GM12878 (cell line): ENCODE data around the gene KLHL15.

Experiments used
- EZH2 ChIP-seq: IDR thresholded peaks from 2 replicates; pipeline ENCODE4 v1.6.1; 2012; ENCODE audit warnings: low read depth, mild to moderate bottlenecking, control low read depth, inconsistent platforms, low read length, borderline replicate concordance; ENCODE audit not compliant: control insufficient read depth
- HDAC2 ChIP-seq: fragments of 200-600 bp; sonication (generic); IDR thresholded peaks from 2 replicates; pipeline ENCODE4 v1.6.1; 2017
- YY1 ChIP-seq: IDR thresholded peaks from 2 replicates; pipeline ENCODE4 v1.6.1; 2011; ENCODE audit warnings: low read depth, mild to moderate bottlenecking, low read length
- TF ChIP-seq, protein P1 (sequence below), 3 experiments: IDR thresholded peaks in 2 of 3; conservative IDR thresholded peaks in 1 of 3; 2 replicates each; pipeline ENCODE4 v1.5.1; 2011; ENCODE audit warnings: low read depth in 3 of 3, low read length in 3 of 3, mild to moderate bottlenecking in 3 of 3, control low read depth in 2 of 3, moderate library complexity in 2 of 3, inconsistent platforms in 1 of 3, mixed read lengths in 1 of 3; ENCODE audit not compliant: control insufficient read depth in 2 of 3, insufficient read depth in 1 of 3; ENCODE audit errors: extremely low read depth in 1 of 3
- TF ChIP-seq, protein P2 (sequence below): IDR thresholded peaks from 2 replicates; pipeline ENCODE4 v1.6.1; 2012; ENCODE audit warnings: mild to moderate bottlenecking, low read depth, low read length

DNA sequence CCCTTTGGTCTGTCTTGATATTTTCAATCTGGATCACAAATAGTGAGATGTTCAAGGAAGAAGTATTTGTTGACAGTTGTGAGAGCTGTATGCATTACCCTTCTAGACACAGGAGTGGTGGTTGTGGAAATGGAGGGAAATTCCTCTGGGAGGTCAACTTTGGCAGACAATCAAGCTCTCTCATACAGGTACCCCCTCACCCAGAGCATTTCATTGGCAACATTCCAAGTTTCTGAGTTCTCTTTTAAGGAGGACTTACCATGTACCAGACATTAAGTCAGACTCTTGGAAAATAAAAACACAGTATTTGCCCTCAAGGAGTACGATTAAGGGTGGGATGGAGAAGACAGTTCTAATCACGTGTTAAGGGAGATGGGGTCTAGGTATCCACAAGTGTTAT is 45.3 kb downstream of the KLHL15 start:
- TF ChIP-seq, protein P1, sequence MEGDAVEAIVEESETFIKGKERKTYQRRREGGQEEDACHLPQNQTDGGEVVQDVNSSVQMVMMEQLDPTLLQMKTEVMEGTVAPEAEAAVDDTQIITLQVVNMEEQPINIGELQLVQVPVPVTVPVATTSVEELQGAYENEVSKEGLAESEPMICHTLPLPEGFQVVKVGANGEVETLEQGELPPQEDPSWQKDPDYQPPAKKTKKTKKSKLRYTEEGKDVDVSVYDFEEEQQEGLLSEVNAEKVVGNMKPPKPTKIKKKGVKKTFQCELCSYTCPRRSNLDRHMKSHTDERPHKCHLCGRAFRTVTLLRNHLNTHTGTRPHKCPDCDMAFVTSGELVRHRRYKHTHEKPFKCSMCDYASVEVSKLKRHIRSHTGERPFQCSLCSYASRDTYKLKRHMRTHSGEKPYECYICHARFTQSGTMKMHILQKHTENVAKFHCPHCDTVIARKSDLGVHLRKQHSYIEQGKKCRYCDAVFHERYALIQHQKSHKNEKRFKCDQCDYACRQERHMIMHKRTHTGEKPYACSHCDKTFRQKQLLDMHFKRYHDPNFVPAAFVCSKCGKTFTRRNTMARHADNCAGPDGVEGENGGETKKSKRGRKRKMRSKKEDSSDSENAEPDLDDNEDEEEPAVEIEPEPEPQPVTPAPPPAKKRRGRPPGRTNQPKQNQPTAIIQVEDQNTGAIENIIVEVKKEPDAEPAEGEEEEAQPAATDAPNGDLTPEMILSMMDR (IDR thresholded peaks at IDR 0.05 in 2 of 3, conservative IDR thresholded peaks at IDR 0.05 in 1 of 3; ENCODE audit: control insufficient read depth in 2 of 3, extremely low read depth in 1 of 3, insufficient read depth in 1 of 3, low read depth in 3 of 3, low read length in 3 of 3) = no peak
- TF ChIP-seq, protein P2, sequence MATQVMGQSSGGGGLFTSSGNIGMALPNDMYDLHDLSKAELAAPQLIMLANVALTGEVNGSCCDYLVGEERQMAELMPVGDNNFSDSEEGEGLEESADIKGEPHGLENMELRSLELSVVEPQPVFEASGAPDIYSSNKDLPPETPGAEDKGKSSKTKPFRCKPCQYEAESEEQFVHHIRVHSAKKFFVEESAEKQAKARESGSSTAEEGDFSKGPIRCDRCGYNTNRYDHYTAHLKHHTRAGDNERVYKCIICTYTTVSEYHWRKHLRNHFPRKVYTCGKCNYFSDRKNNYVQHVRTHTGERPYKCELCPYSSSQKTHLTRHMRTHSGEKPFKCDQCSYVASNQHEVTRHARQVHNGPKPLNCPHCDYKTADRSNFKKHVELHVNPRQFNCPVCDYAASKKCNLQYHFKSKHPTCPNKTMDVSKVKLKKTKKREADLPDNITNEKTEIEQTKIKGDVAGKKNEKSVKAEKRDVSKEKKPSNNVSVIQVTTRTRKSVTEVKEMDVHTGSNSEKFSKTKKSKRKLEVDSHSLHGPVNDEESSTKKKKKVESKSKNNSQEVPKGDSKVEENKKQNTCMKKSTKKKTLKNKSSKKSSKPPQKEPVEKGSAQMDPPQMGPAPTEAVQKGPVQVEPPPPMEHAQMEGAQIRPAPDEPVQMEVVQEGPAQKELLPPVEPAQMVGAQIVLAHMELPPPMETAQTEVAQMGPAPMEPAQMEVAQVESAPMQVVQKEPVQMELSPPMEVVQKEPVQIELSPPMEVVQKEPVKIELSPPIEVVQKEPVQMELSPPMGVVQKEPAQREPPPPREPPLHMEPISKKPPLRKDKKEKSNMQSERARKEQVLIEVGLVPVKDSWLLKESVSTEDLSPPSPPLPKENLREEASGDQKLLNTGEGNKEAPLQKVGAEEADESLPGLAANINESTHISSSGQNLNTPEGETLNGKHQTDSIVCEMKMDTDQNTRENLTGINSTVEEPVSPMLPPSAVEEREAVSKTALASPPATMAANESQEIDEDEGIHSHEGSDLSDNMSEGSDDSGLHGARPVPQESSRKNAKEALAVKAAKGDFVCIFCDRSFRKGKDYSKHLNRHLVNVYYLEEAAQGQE = no peak
- TF ChIP-seq EZH2 = no peak
- TF ChIP-seq YY1 = no peak
- TF ChIP-seq HDAC2 = no peak
